ENCODE measurements around the gene AHDC1.
A peak's percentile ranks its signal among the peaks of the same experiment; 100 is the strongest.

AHDC1 gene

DNA sequence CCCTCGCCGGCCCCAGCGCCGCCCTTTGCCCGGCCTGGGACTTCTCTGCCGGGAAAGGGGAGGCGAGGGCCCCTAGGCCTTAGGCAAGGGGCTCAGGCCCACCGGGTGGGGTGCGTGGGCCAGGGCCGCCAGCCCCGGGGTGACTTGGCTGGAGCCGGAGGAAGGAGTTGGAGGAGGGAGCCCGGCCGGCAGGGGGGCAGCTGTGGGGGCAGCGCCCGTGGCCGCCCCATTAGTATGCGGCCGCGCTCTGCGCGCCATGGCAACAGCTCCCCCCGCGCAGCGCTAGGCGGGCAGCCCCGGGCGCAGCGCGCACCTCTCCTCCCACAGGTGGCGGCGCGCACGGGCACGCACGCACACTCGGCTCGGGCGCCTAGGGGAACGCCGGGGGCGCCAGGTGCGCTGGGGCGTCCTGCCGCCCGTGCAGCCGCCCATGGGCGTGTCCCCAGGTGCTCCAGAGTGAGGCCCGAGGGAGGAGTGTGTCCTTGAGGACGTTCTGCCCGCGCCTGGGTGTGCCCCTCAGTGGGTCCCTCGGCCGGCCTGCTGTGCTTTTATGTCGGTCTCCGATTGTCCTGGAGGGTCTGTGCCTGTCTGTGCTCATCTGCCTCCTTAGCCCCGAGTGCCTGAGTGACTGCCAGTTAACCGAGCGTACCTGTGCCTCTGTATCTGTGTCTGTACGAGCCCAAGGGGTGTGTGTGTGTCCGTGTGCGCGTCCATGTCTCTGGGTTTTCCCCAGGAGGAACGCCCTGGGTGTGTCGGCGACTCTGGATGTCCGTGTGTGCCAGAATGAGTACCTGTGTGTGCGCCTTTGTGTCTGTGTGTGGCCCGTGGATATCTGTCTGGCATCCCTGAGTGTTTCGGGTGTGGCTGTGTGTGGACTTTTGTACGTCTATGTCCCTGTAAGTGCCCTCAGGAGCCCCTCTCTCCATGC lies 75.8 kb downstream of the AHDC1 start:
- peak; percentile 53 for DNase-seq

DNA sequence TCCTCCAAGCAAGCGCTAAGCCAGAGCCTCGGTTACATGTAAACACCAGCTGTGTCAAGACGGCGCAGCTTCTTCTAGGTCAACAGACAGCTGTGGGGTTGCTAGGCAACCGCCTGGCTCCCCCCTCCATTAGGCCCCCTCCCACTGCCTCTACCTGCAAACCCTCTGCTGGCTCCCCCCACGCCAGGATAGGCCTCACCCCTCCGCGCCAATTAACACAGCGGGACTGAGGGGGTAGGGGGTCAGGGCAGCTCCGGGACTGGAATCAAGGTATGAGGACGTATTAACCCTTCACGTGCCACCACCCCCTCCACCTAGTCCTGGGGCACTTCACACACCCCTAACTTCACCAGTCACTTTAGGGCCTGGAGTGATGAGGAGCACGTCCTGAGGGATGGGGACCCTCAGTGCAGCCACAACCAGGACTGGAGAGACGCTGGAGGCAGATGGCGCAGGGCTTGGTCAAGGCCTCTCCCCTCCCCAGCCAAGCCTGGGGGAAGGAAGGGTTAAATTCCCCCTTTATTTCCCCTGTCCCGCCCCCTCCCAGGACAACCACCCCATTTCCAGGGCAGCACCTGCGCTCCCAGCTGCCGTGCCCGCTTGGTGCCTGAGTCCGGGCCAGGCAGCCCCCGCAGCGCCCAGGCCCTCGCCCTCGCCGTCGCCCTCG lies 76.6 kb downstream of the AHDC1 start:
- DNase-seq = peak; percentile 44

DNA sequence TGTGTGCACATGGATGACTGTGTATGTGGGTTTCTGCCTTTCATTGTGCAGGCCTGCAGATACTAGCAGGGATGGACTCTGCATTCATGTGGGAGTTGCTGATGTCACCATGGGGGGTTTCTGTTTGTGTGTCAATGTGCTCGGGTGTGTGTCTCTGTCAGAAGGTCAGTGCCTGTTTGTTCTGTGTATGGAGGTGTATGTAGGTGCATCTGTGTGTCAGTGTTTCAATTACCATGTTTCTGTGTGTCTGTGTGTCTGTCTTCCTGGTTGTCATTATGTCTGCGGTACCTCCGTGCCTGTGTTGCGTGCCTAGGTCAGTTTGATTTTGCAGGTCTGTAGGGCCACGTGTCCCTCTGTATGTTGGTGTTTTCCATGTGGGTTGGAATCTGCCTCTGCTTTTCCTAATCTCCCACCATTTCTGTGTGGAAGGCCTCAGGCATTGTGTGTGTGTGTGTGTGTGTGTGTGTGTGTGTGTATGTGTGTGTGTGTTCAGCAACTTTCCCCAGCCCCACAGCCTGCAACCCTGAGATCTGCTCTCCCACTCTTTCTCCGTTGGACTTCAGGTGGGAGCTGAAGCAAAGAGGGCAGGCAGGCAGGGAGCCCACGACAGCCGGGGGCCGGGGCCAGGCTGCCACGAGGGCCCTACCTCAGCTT lies 77.2 kb downstream of the AHDC1 start:
- DNase-seq = peak; percentile 50

DNA sequence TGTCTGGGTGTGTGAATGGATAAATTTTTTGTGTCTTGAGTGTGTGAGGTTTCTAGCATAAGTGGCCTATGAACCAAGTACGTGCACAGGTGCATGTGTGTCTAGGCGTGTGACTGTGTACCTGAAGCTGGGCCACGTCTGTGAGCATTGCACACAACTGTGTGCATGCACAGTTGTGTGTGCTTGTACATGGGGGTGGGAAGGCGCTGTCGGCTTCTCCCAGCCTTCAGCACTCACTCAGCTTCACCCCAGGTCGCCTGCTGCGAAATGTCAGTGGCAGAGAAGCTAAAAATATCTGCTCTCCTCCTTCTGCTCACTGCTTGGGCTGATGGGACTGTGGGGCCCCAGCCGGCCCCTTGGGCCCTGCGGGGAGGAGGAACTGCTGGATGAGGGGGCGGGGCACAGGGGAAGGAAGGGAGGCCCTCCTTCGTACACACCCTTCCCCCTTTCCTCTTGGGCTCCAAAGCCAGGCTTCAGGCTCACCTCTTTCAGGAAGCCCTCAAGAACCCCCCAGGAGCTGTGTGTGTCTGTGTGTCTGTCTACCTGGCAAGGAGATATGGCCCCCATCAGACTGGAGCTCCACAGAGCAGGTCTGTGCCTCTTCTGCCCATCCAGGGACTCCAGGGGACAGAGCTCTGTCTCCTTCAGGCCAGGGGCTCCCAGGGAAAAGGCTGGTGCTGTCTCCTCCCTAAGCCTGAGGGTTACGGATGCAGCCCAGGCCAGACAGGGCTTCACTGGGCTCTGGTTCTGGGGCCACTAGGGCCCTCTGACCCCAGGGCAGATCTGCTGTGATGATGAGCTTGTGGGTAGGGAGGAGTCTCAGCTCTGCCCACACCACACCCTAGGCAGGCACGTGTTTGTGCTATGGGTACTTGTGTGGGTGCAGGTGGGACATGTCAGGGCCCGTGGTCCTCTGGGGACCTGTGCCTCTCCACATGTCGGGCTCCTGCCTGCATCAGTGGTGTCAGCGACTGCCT lies 78.4 kb downstream of the AHDC1 start:
- peak; percentile 79 for DNase-seq

DNA sequence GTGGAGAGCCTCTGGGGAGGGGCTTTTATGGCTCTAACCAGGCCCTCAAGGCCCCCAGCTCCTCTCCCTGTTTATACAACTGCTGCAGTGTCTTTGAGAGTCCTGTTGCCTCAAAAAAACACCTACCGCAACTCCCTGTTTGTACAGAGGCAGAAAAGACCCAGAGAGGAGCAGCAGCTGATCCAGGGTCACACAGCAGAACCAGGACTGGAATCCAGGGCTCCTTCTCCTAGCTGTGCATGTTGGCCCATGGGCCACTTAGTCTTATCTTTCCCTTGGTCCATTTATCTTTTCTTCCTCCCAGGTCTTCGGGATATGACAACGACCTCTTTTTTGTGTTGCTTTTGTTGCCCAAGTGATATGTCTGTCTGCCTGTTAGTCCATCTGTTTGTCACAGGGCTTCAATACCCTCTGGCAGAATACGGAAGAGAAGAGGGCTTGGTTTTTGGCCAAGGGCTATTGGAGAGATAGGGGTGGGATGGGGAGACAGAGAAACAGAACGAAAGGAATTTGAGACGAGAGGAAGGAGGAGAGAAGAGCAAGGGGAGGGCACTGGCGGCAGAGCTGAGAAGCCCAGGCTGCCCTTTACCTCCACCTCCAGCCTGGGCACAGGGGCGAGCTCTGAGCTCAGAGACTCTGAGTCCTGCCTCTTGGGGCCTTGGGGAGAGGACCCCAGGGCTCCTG lies 80.5 kb downstream of the AHDC1 start:
- no peak for DNase-seq

DNA sequence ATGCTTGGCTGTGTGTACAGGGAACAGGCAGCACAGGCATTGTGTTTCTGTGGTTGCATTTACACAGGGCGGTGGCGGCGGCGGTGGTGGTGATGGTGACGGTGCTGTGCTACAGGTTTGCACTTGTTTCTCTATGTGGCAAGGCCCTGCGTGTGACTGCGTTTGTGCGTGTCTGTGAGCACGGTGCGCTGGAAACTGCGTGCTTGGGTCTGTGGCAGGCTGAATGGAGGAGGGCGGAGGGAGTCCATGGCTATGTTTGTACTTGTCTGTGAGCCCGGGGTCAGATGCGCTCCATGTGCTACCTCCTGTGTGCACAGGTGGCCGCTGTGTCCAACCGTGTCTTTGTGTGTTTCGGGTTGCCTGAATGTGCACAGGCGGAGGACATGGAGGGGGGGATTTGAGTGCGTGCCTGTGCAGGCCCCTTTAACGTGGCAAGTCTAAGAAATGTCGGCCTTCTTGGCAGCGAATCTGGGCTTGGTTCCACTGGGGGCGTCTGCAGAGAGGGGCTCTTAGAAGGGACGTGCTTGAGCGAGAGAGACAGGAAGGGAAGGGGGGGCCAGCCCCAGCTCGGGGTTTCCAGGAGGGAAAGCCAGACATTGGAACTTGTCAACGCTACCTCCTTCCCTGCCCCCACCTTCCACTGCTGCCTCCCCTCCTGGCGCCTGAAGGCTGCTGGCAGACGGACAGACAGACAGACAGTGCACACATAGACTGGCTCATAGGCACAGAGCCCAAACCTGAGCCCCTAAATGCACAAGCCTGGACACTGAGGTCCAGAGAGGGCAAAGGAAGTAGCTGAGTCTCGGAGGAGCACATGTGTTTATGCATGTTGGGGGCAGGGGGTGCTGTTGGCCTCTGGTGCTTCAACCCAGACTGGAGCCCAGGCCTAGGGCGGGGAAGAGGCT lies 81.3 kb downstream of the AHDC1 start:
- peak; percentile 82 for DNase-seq

DNA sequence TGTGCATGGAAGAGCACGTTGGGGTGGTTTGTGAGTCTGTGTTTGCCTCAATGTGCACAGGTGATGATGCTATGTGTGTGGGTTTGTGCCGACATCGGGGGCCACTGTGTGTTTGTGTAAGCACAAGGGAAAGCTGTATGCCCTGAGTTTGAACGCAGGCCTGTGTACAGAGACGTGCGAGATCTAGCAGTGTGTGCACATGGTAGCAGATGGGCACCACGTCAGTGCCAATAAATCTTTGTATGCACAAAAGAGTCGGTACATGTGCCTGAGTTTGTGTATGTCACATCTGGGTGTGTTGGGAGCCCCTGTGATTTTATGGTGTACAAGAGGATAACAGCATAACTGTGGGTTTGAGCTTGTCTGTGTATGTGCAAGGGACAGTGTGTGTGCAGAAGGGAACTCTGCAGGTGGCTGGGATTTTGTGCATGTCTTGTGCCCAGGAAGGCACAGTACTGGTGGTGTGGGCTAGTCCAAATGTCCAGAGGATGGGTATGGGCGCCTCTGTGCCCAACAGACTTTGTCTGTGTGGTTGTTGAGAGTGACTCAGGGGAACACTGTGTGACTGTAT lies 82.0 kb downstream of the AHDC1 start:
- DNase-seq = peak; percentile 29

DNA sequence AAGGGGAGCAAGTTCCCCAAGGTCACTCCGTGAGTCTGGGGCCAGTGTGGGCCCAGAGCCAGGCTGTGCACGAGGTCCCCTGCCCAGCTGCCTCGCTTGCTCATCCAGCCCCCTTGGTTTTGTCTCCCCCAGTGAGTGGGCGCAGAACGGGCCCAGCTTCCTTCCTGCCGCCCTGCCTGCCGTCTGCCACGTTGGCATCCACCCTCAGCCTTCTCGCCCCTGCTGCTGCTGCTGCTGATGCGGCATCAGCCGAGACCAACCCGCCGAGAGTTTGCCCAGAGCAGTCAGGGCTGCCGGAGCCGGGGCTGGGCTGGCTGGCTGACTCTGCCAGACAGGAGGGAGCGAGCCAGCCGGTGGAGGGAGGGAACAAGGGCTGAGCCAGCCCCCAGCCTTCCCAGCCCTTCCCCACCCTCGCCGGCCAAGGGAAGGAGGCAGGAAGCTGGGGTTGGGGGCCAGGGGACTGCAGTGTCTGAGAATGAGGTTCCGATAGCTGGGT lies 82.6 kb downstream of the AHDC1 start:
- peak; percentile 66 for DNase-seq

DNA sequence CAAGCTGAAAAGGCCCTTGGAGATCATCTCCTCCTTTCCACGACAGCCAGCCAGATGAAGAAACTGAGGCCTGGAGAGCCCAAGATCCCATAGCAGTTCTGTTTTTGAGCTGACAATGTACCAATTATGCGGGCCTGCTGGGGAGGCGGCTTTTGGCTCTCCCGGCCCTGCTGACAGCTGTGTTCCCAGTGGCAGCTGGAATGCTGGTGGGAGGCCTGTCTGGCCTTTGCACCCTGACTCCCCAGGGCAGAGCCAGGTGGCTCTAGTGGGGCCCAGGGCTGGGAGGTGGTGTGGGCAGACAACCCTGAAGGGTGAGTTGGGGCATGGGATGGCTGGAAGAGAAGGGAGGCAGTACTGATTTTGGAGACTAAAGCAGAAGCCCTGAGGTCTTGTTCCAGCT lies 83.3 kb downstream of the AHDC1 start:
- DNase-seq = no peak

DNA sequence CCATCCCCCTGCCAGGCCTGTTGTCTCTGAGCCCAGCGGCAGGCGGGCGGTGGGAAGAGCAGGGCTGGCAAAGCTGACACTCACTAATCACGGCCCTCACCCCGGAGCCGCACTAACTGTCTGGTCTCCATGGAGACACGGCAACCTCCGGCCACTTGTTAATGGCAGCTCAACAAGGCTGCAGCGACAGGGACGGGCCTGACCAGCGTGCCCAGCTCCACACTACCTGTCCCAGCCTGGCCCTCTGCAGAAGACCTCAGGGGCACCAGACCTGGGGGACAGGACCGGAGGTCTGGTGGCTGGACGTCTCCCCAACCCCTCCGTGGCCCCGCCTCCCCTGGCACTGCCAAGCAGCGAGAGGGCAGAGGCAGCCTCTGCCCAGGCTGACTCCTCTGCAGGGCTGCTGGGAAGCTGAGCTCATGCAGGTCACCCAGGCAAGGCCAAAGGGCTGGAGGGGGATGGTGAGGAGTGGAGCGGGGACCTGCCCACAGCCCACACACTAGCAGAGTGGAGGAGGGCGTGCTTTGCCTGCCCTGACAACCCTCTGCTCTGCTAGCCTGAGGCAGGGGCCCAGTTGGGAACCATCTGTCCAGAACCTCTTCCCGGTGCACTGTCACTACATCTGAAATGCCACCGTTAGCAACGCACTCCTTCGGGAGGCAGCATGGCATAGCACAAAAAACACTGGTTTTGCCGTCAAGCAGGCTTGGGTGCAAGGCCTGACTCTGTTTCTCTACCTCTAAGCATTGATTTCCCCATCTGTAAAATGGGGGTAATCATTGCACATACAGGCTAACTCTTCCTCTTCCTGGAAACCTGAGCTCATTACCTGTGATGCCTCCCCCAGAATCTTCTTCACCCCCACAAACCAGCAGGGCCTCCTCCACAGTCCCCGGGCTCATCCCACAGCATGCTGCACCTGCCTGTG lies 84.3 kb downstream of the AHDC1 start:
- DNase-seq = no peak

DNA sequence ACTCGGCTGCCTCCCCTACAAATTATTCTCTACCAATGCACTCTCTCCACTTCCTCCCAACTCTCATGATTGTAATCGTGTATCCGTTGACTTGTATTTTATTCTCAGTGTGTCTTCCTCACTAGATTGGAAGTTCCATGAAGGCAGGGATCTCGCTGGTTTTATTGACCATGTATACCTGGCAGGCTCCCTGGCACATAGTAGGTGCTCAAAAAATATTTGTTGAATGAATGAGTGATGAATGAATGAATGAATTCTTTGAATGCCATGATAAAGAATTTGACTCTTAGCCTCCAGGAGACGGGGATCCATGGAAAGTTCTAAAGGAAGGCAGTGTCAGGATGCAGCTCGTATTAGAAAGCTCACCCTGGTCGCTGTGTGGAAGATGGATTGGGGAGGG lies 85.1 kb downstream of the AHDC1 start:
- DNase-seq = no peak

DNA sequence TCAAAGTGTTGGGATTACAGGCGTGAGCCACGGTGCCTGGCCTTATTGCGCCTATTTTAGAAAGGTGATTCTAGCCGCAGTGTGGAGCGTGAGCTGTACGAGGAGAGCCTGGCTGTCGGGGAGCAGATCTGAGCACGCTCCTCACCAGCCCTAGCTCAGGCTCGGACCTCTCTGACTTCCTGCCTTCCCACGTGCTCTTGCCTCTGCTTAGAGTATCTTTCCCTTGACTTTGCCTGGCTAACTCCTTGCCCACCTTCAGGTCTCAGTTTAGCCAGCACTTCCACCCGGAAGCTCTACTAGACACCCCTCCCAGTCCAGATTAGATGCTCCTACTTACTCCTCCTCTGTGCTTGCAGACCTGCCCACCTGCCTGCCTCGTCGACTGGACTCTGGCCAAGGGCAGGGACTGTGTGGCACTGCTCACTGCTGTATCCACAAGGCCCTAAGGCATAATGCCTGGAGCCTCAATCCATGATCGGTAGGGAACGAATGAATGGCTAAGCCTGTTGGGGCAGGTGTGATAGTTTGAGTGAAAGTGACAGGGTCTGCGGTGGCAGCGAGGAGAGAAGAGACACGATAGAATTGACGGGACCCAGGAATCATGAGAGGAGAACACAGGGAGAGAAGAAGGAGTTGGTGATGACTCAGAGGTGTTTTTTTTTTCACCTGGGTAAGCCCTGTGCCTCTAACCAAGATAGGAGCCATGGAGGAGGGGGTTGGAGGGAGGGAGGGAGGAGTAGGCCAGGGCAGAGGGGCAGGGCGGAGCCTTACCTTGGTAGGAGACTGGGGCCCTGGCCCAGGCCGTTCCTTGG lies 85.8 kb downstream of the AHDC1 start:
- no peak for DNase-seq

DNA sequence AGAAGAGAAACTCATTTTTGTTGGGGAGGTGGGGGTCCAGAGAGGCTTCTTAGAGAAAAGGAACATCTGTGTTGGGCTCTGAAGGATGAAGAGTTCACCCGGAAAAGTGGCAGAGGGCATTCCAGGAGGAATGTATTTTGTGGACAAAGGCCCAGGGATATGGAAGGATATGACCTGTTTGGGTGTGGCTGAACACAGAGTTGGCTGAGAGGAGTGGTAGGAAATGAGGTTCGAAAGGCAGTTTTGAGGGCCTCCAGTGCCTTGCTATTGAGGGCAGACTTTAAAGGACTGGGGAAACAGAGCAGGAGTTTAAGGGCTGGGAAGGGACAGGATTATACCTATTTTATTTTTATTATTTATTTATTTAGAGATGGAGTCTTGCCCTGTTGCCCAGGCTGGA lies 86.6 kb downstream of the AHDC1 start:
- DNase-seq = no peak

DNA sequence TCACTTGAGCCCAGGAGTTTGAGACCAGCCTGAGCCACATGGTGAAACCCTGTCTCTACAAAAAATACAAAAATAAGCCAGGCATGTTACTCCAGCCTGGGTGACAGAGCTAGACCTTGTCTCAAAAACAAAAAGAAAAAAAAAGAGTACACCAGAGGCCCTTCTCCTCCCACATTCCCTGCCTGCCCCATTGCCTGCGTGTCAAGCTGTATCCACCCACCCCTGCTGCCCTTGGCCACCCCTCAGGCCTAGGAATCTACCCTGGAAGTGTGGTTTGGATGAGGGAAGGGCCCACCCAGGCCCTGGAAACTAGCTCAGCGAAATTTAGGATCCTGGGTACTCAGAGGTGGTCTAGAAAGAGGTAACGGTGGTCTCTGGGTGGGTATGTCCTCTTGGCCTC lies 88.3 kb downstream of the AHDC1 start:
- DNase-seq = no peak

DNA sequence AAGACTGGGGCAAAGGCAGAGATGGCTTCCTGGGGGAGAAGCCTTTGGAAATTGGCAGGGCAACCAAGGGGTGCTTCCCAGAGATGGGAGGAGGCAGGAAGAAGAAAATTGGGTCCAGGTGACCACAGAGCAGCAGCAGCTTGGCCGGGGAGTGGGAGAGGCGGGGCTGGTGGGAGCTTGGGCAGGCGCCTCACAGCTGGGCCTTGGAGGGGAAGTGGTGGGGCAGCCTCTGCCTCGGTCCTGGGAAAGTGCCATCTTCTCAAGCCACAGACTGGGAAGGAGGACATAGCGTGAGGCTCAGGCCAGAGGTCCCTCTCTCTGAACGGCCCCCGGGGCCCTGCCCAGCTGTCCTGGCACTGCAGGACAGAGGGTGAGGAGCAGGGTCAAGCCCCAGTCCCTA lies 90.0 kb downstream of the AHDC1 start:
- no peak for DNase-seq

DNA sequence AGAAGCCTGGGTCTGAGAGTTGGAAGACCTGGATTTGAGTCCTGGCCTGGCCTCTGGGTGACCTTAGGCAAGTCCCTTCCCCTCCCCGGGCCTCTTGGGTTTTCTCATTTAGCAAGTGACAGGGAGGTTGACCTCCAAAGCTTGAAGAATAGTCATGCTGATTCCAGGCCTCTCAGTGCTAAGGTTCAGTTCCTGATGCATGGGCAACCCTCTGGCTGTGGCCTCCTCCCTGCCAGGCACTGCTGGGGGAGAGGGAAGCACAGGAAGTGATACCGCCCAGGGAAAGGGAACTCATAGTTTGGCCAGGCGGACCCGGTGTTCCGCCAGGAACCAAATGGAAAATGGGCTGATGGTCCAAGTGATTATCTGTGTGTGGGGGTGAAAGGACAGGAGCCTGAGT lies 90.4 kb downstream of the AHDC1 start:
- DNase-seq = no peak

DNA sequence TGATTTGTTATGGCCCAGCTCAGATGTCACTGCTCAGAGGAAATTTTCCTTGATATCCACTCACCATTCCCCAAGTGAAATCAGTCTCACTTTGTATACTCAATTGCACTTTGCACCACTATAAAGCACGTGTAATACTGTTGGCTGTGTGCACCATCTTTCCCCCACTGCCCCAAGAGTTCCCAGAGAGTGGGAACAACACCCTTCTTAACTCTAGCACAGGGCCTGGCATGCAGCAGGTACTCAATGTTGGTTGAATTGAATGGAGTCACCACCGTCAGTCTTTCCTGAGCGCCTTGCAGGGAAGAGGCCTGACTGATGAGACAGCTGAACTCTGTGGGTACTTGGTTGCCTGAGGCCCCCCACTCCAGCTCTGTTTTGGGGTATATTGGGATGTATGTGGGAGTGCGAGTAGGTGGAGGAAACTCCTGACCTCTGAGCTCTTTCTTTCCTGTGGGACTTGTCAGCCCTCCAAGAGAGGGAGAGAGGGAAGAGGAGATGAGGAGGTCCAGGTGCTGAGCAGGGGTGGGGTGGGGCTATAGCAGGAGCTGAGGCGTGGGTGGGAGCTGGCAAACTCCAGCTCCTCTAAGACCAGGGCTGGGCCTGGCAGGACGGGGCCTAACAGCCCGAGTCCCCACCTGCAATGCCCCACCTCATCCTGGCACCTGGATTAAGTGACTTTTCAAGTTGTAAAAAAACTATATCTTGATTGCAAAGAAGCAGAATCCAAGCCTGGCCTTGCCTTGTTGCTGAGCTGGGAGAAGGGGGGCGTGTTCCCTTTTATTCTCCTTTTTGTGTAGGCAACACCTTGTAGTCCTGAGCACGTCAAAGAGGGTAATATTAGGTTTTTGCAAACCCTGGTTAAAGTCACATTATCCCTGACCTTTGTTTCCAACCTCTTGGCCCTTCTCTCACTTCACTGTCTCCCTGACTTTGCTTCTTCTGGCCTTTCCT lies 94.5 kb downstream of the AHDC1 start:
- no peak for DNase-seq

All from activated CD4-positive, alpha-beta T cell treated with anti-CD3 and anti-CD28 coated beads for 48 hours (primary cell).